Mucosa of descending colon (tissue), 3 donors: ENCODE measurements around the gene TRIO. TPM values are rescaled to one million over a fixed set of nuclear protein-coding genes. Genes with fewer than 3 reads are reported as not detected.

Experiments
- ATAC-seq: fragments of 200-7000 bp; cut with Tn5 transposase; one replicate; pipeline ENCODE4 v1.9.1; 2020; ENCODE audit warnings: mild to moderate bottlenecking, moderate library complexity
- DNase-seq, 3 donors: peaks; one replicate each; pipeline ENCODE4 v3.0.0-alpha.2; 2020
- H3K36me3 ChIP-seq: fragments of 200-600 bp; one replicate; pipeline ENCODE4 v1.8.0; 2021; ENCODE audit warnings: low read depth, mild to moderate bottlenecking
- H3K4me1 ChIP-seq: fragments of 200-600 bp; one replicate; pipeline ENCODE4 v1.8.0; 2021; ENCODE audit warnings: low read depth, mild to moderate bottlenecking
- H3K4me3 ChIP-seq: fragments of 200-600 bp; one replicate; pipeline ENCODE4 v1.8.0; 2021; ENCODE audit warnings: mild to moderate bottlenecking
- H3K9me3 ChIP-seq: fragments of 200-600 bp; one replicate; pipeline ENCODE4 v1.8.0; 2021; ENCODE audit warnings: mild to moderate bottlenecking
- CTCF ChIP-seq: fragments of 200-600 bp; IDR thresholded peaks from one replicate; pipeline ENCODE4 v1.8.0; 2022; ENCODE audit warnings: antibody characterized with exemption, mild to moderate bottlenecking
- intact Hi-C, 2 donors: fragments of 100-400 bp; cut with DNase I in 1 of 2; cut with micrococcal nuclease in 1 of 2; formaldehyde crosslinking; loops; one replicate each; pipeline versions ENCODE4 v1.11.0 to v1.11.1; 2022; cut with DNase I, micrococcal nuclease
- total RNA-seq, 3 donors: library from RNA; stranded (reverse); fragmentation: NEBNext Ultra II Directional in 2 of 3; extraction: Animal tissue kit (Norgen Biotek cat#: 25700) in 2 of 3; gene quantifications; one replicate each; pipeline versions ENCODE4 v1.2.1 to v1.2.4, GENCODE V29; 2021 to 2023
- donor health status: DM: no; HTN: no; CAD: no; lungs with moderate emphysema.
- donor health status: DM: no; HTN: no; CAD: no.
- donor health status: DM: no; HTN: yes; CAD: no.

The TRIO gene
- total RNA-seq, 3 donors from 2014 or later, result 164 to 231 (median 168) TPM

DNA sequence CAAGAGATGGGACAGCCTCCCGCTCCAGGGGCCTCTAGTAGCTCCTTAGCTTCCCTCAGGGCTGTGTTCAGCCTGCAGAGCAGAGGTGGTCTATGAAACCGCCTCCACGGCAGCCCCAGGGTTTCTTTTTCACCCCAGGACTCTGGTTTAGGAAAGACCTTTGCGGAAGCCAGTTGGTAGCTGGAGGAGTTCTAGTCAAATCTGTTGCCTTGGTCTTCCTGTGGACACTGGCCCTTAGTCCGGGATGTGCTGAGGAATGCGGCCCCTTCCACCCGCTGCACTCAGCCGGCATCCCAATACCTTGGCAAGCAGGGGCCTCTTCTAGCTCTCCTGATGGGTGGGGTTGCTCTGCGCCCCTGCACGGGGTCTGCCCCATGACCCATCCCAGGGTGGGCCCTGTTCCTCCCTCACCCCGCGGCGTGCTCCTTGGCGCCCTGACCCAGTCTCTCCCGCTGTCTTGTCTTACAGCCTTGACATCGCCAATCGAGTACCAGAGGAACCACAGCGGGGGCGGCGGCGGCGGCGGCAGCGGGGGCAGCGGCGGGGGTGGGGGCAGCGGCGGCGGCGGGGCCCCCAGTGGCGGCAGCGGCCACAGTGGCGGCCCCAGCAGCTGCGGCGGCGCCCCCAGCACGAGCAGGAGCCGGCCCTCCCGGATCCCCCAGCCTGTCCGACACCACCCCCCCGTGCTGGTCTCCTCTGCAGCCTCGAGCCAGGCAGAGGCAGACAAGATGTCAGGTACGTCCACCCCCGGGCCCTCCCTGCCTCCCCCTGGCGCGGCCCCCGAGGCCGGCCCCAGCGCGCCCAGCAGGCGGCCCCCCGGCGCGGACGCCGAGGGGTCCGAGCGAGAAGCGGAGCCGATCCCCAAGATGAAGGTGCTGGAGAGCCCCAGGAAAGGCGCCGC, 344.1 kb downstream of the TRIO start:
- no peak overlapping the region for H3K4me3 ChIP-seq
- no peaks in the 10 kb centered on the region for H3K9me3 ChIP-seq
- no peak for ATAC-seq
- intact Hi-C loops, result no loop called here
- H3K4me1 ChIP-seq, result no peaks in the 10 kb centered on the region
- DNase-seq, result no peak
- no peak for TF ChIP-seq CTCF
- no peaks in the 10 kb centered on the region for H3K36me3 ChIP-seq

DNA sequence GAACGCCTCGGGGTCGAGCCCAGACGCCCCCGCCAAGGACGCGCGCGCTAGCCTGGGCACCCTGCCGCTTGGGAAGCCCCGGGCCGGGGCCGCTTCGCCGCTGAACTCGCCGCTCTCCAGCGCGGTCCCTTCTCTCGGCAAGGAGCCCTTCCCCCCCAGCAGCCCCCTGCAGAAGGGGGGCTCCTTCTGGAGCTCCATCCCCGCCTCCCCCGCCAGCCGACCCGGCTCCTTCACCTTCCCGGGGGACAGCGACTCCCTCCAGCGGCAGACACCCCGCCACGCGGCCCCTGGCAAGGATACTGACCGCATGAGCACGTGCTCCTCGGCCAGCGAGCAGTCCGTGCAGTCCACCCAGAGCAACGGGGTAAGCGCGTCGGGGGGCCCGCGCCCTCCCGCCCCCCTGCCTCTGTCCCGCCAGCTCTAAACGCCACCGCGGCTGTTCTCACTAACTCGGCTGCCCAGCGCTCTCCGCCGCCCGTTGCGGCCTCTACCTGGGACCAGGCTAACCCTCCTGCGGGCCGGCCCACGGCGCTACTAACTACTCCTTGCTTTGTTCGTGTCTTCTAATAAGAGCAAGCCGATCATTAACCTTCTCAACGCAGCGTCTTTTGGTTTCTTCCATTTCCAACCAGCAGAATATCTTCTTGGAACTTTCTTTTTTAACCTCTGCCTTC, 344.9 kb downstream of the TRIO start:
- no peak for ATAC-seq
- Histone ChIP-seq H3K4me3 (no peak overlapping the region), H3K36me3 (no peaks in the 10 kb centered on the region), H3K4me1 (no peaks in the 10 kb centered on the region), H3K9me3 (no peaks in the 10 kb centered on the region)
- intact Hi-C loops, result no loop called here
- DNase-seq, result no peak
- no peak for TF ChIP-seq CTCF

GRCh38 chr5:14488709-14489108, 345.6 kb downstream of the TRIO start:
- no peaks in the 10 kb centered on the region for H3K36me3 ChIP-seq
- DNase-seq, result no peak
- intact Hi-C loops, result no loop called here
- TF ChIP-seq CTCF, result no peak
- no peak for ATAC-seq
- no peak overlapping the region for H3K4me3 ChIP-seq
- H3K9me3 ChIP-seq, result no peaks in the 10 kb centered on the region
- H3K4me1 ChIP-seq, result no peaks in the 10 kb centered on the region

- H3K4me3 ChIP-seq, result no peak overlapping the region
- no peak for TF ChIP-seq CTCF
- H3K4me1 ChIP-seq, result no peaks in the 10 kb centered on the region
- H3K9me3 ChIP-seq, result no peaks in the 10 kb centered on the region
- DNase-seq, result no peak
- intact Hi-C loops, result no loop called here
- no peaks in the 10 kb centered on the region for H3K36me3 ChIP-seq
- ATAC-seq, result no peak
These were observed 346.5 kb downstream of the TRIO start for GRCh38 chr5:14489643-14490042.

GRCh38 chr5:14490309-14490711, 347.2 kb downstream of the TRIO start:
- intact Hi-C loops, result no loop called here
- TF ChIP-seq CTCF, result no peak
- H3K9me3 ChIP-seq, result no peaks in the 10 kb centered on the region
- no peaks in the 10 kb centered on the region for H3K36me3 ChIP-seq
- H3K4me1 ChIP-seq, result no peaks in the 10 kb centered on the region
- DNase-seq, result peak in 1 of 3 donors; percentile 28
- ATAC-seq, result peak; percentile 74
- H3K4me3 ChIP-seq, result no peak overlapping the region
